A172 (cell line): ENCODE data around the gene HPX. TPM values are rescaled to one million over a fixed set of nuclear protein-coding genes. Genes with fewer than 3 reads are reported as not detected.

Experiments
- DNase-seq: peaks from one replicate; pipeline ENCODE4 v3.0.0-alpha.2; 2015; ENCODE audit warnings: low spot score
- total RNA-seq: library from RNA; depleted of rRNA; stranded (reverse); fragments of >200 nt; shearing (Covaris generic); gene quantifications from 2 replicates; pipeline ENCODE4 v1.2.3, GENCODE V29; 2014; rRNA removed

Gene HPX
- total RNA-seq, 1 experiment from 2014 or later: 0.74 TPM

GRCh38 chr11:6391537-6392134, 49.2 kb downstream of the HPX start:
- no peak for DNase-seq

- DNase-seq: no peak
These were observed 49.9 kb downstream of the HPX start for GRCh38 chr11:6390718-6391469.

GRCh38 chr11:6389905-6390717, 50.7 kb downstream of the HPX start, which contains the start of gene SMPD1:
SMPD1 (plus strand) TSS chr11:6390474; CDS start chr11:6390599, 125 bp downstream.
- peak; percentile 95 for DNase-seq

- DNase-seq: no peak
These were observed 52.0 kb downstream of the HPX start for GRCh38 chr11:6388748-6389147.

GRCh38 chr11:6387811-6388599, 52.8 kb downstream of the HPX start:
- DNase-seq: no peak

GRCh38 chr11:6385046-6385777, 55.6 kb downstream of the HPX start:
- no peak for DNase-seq

Other genes with a start within 250 kb of the HPX start
- gene OR52W1, start 241.8 kb downstream of the HPX start, total RNA-seq: not detected in 2 replicates
- gene C11orf42, start 235.4 kb downstream of the HPX start, total RNA-seq: not detected in 2 replicates
- 9.6 and 13.1 TPM in 2 replicates for gene FHIP1B, start 206.4 kb downstream of the HPX start, total RNA-seq
- 0.17 TPM in 1 of 2 replicates, not detected in the other for gene CNGA4, start 201.9 kb downstream of the HPX start, total RNA-seq
- not detected in 2 replicates for gene CCKBR, start 181.1 kb downstream of the HPX start, total RNA-seq
- gene CAVIN3, start 120.5 kb downstream of the HPX start, total RNA-seq: not detected in 2 replicates
- gene SMPD1, start 50.5 kb downstream of the HPX start, total RNA-seq: 140 and 147 TPM in 2 replicates
- 58.4 and 63.3 TPM in 2 replicates for gene APBB1, start 21.9 kb downstream of the HPX start, total RNA-seq
- 27.3 and 32.8 TPM in 2 replicates for gene TRIM3, start 33.0 kb upstream of the HPX start, total RNA-seq
- 68.6 and 68.7 TPM in 2 replicates for gene ARFIP2, start 40.3 kb upstream of the HPX start, total RNA-seq
- gene TIMM10B, start 40.5 kb upstream of the HPX start, total RNA-seq: 32.4 and 58.1 TPM in 2 replicates
- gene DNHD1, start 56.3 kb upstream of the HPX start, total RNA-seq: 1.9 and 3.0 TPM in 2 replicates
- gene RRP8, start 162.6 kb upstream of the HPX start, total RNA-seq: 14.0 and 35.3 TPM in 2 replicates
- gene ILK, start 162.8 kb upstream of the HPX start, total RNA-seq: 210 and 231 TPM in 2 replicates
- gene TAF10, start 171.2 kb upstream of the HPX start, total RNA-seq: 53.6 and 67.5 TPM in 2 replicates
- gene TPP1, start 178.4 kb upstream of the HPX start, total RNA-seq: 31.7 and 34.9 TPM in 2 replicates
- gene DCHS1, start 214.8 kb upstream of the HPX start, total RNA-seq: 2.3 and 3.8 TPM in 2 replicates
- gene MRPL17, start 242.4 kb upstream of the HPX start, total RNA-seq: 121 and 417 TPM in 2 replicates